ENCODE measurements around the gene LRRC32. TPM values are rescaled to one million over a fixed set of nuclear protein-coding genes. Genes with fewer than 3 reads are reported as not detected.

LRRC32 gene
- total RNA-seq, 4 donors from 2014 or later: 22.7 to 37.6 (median 31.1) TPM

GRCh38 chr11:76654298-76654851 is 16.2 kb downstream of the LRRC32 start:
- ATAC-seq: peak; percentile 66
- Histone ChIP-seq H3K27me3 (no peaks in the 10 kb centered on the region), H3K27ac (peak overlapping the region in 3 of 4 donors; percentile 64 to 75 (median 65)), H3K4me1 (peaks cover 0 to 57% (median 32%) of the 10 kb centered on the region in 3 donors), H3K9me3 (no peaks in the 10 kb centered on the region), H3K36me3 (peaks cover 0 to 9% of the 10 kb centered on the region in 2 donors), H3K4me3 (no peak overlapping the region)
- TF ChIP-seq POLR2A (IDR thresholded peaks at IDR 0.05) (no peak), POLR2AphosphoS5 (IDR thresholded peaks at IDR 0.05) (no peak), EP300 (IDR thresholded peaks at IDR 0.05) (no peak)
- TF ChIP-seq, protein P1, sequence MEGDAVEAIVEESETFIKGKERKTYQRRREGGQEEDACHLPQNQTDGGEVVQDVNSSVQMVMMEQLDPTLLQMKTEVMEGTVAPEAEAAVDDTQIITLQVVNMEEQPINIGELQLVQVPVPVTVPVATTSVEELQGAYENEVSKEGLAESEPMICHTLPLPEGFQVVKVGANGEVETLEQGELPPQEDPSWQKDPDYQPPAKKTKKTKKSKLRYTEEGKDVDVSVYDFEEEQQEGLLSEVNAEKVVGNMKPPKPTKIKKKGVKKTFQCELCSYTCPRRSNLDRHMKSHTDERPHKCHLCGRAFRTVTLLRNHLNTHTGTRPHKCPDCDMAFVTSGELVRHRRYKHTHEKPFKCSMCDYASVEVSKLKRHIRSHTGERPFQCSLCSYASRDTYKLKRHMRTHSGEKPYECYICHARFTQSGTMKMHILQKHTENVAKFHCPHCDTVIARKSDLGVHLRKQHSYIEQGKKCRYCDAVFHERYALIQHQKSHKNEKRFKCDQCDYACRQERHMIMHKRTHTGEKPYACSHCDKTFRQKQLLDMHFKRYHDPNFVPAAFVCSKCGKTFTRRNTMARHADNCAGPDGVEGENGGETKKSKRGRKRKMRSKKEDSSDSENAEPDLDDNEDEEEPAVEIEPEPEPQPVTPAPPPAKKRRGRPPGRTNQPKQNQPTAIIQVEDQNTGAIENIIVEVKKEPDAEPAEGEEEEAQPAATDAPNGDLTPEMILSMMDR (IDR thresholded peaks at IDR 0.05): no peak
- 3 to 36% methylated on average over 3 to 5 of the region's 12 CpGs for WGBS, 2 donors (ENCODE audit: low coverage in 1 of 2)

DNA sequence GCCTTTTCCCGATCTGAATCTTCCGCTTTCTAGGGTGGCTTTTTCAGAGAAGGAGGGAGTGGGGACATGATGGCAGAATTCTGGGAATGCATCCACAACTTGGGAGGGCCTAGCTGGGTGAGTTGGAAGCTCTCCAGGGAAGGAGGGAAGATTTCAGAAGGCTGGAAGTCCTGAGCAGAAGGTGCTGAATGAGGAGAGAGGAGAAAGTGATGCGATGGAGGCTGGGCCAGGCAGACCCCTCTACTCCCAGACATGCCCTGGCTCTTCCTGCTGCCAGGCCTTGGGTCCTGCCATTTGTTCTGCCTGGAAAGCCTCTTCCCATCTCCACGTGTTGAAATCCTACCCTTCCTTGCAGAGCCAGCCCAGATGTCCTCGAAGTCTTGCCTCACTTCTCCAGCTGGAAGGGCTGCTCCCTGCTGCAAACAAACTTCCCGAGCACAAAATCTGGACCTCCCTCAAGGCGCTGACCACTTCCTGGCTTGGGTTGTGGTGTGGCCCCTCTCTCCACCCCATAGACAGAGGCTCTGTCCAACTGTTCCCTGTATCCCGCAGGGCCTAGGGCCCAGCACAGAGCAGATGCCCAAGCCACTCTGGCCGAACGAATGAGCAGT is 16.8 kb downstream of the LRRC32 start:
- ATAC-seq: peak; percentile 80
- peak overlapping the region in 3 of 4 donors; percentile 64 to 75 (median 65) for H3K27ac ChIP-seq
- no peak for TF ChIP-seq POLR2A (IDR thresholded peaks at IDR 0.05)
- TF ChIP-seq, protein P1 (IDR thresholded peaks at IDR 0.05): no peak
- TF ChIP-seq POLR2AphosphoS5 (IDR thresholded peaks at IDR 0.05): peak; percentile 73
- H3K27me3 ChIP-seq: no peaks in the 10 kb centered on the region
- H3K4me3 ChIP-seq: no peak overlapping the region
- 40 to 53% methylated on average over 3 to 6 of the region's 10 CpGs for WGBS, 2 donors (ENCODE audit: low coverage in 1 of 2)
- H3K9me3 ChIP-seq: no peaks in the 10 kb centered on the region
- peaks cover 0 to 57% (median 32%) of the 10 kb centered on the region in 3 donors for H3K4me1 ChIP-seq
- peaks cover 0 to 3% of the 10 kb centered on the region in 2 donors for H3K36me3 ChIP-seq

GRCh38 chr11:76653012-76653673 is 17.4 kb downstream of the LRRC32 start:
- 44 to 63% methylated on average over 3 to 9 of the region's 12 CpGs for WGBS, 2 donors (ENCODE audit: low coverage in 1 of 2)
- Histone ChIP-seq H3K9me3 (no peaks in the 10 kb centered on the region), H3K27ac (peak overlapping the region in 3 of 4 donors; percentile 64 to 75 (median 65)), H3K27me3 (no peaks in the 10 kb centered on the region), H3K4me1 (peaks cover 0 to 57% (median 32%) of the 10 kb centered on the region in 3 donors), H3K4me3 (no peak overlapping the region), H3K36me3 (no peaks in the 10 kb centered on the region)
- TF ChIP-seq, protein P1 (IDR thresholded peaks at IDR 0.05): no peak
- TF ChIP-seq POLR2AphosphoS5 (IDR thresholded peaks at IDR 0.05) (no peak), POLR2A (IDR thresholded peaks at IDR 0.05) (no peak), EP300 (IDR thresholded peaks at IDR 0.05) (no peak)
- peak; percentile 2 for ATAC-seq

GRCh38 chr11:76649851-76650372 is 20.6 kb downstream of the LRRC32 start:
- Histone ChIP-seq H3K36me3 (no peaks in the 10 kb centered on the region), H3K9me3 (peaks cover 0 to 18% (median 0%) of the 10 kb centered on the region in 3 donors), H3K4me1 (peaks cover 0 to 28% (median 16%) of the 10 kb centered on the region in 3 donors), H3K4me3 (no peak overlapping the region), H3K27me3 (no peaks in the 10 kb centered on the region), H3K27ac (no peak overlapping the region)
- WGBS, 2 donors (ENCODE audit: low coverage in 1 of 2): 60 to 72% methylated on average over 2 of the region's 2 CpGs
- ATAC-seq: no peak
- TF ChIP-seq, protein P1 (IDR thresholded peaks at IDR 0.05): no peak
- TF ChIP-seq EP300 (IDR thresholded peaks at IDR 0.05) (no peak), POLR2A (IDR thresholded peaks at IDR 0.05) (no peak), POLR2AphosphoS5 (IDR thresholded peaks at IDR 0.05) (no peak)
